HUES64 (cell line): ENCODE measurements around the gene DIS3L2.
"Not testable (repeated sequence)": the region's sequence is repeated elsewhere in the genome, so short reads cannot be mapped to it uniquely, and the experiment has no call there.

Source experiments
- H3K27ac ChIP-seq: 2 replicates; pipeline ENCODE4 v1.7.0; 2013; ENCODE audit warnings: low read depth, low read length, inconsistent platforms
- H3K27me3 ChIP-seq: 2 replicates; pipeline ENCODE4 v1.6.1; 2013; ENCODE audit warnings: mild to moderate bottlenecking, low read length; ENCODE audit not compliant: insufficient read depth
- H3K36me3 ChIP-seq: 2 replicates; pipeline ENCODE4 v1.6.1; 2013; ENCODE audit warnings: mild to moderate bottlenecking, low read length; ENCODE audit not compliant: insufficient read depth
- H3K4me1 ChIP-seq: 2 replicates; pipeline ENCODE4 v1.6.1; 2013; ENCODE audit warnings: mild to moderate bottlenecking, low read length, moderate library complexity; ENCODE audit not compliant: insufficient read depth
- H3K4me3 ChIP-seq: 2 replicates; pipeline ENCODE4 v1.5.1; 2013; ENCODE audit warnings: mild to moderate bottlenecking, low read length, moderate library complexity
- H3K9ac ChIP-seq: 2 replicates; pipeline ENCODE4 v1.6.1; 2013; ENCODE audit warnings: mild to moderate bottlenecking, low read depth, low read length
- H3K9me3 ChIP-seq: 2 replicates; pipeline ENCODE4 v1.6.1; 2013; ENCODE audit warnings: low read depth, low read length; ENCODE audit not compliant: insufficient read depth
- WGBS: fragments of 150-250, 120-280 bp; methylation state at CpG from one replicate; pipeline ENCODE4 v1.1.7; 2013; ENCODE audit warnings: missing lambda C conversion rate; 5-methylcytosine and 5-hydroxymethylcytosine counted together

The DIS3L2 gene

GRCh38 chr2:231940795-231941194 is 20.7 kb upstream of the DIS3L2 start:
- H3K4me1 ChIP-seq, result no peaks in the 10 kb centered on the region
- WGBS, result 89% methylated on average over 3 of the region's 3 CpGs
- no peak overlapping the region for H3K9ac ChIP-seq
- H3K27me3 ChIP-seq, result no peaks in the 10 kb centered on the region
- H3K9me3 ChIP-seq, result no peaks in the 10 kb centered on the region
- H3K27ac ChIP-seq, result no peak overlapping the region
- H3K36me3 ChIP-seq, result no peaks in the 10 kb centered on the region
- H3K4me3 ChIP-seq, result no peak overlapping the region

- no peaks in the 10 kb centered on the region; the same call in 1 of the 2 replicates for H3K27me3 ChIP-seq
- WGBS, result 91% methylated on average over 12 of the region's 12 CpGs
- H3K9me3 ChIP-seq, result no peaks in the 10 kb centered on the region
- H3K9ac ChIP-seq, result no peak overlapping the region
- no peaks in the 10 kb centered on the region for H3K36me3 ChIP-seq
- no peaks in the 10 kb centered on the region for H3K4me1 ChIP-seq
- H3K4me3 ChIP-seq, result no peak overlapping the region
- no peak overlapping the region for H3K27ac ChIP-seq
Observed at GRCh38 chr2:231941673-231942072, 19.8 kb upstream of the DIS3L2 start.

- no peak overlapping the region for H3K9ac ChIP-seq
- no peak overlapping the region for H3K27ac ChIP-seq
- 94% methylated on average over 3 of the region's 6 CpGs for WGBS
- H3K9me3 ChIP-seq, result no peaks in the 10 kb centered on the region
- no peaks in the 10 kb centered on the region for H3K4me1 ChIP-seq
- no peaks in the 10 kb centered on the region; the same call in 1 of the 2 replicates for H3K27me3 ChIP-seq
- H3K36me3 ChIP-seq, result no peaks in the 10 kb centered on the region
- H3K4me3 ChIP-seq, result no peak overlapping the region
Observed at GRCh38 chr2:231942180-231942579, 19.3 kb upstream of the DIS3L2 start.

- H3K4me1 ChIP-seq, result no peaks in the 10 kb centered on the region
- H3K27me3 ChIP-seq, result no peaks in the 10 kb centered on the region; the same call in 1 of the 2 replicates
- 89% methylated on average over 15 of the region's 15 CpGs for WGBS
- H3K9me3 ChIP-seq, result peaks cover under 1% of the 10 kb centered on the region; the same call in 1 of the 2 replicates
- no peak overlapping the region for H3K9ac ChIP-seq
- no peak overlapping the region for H3K4me3 ChIP-seq
- H3K27ac ChIP-seq, result no peak overlapping the region
- no peaks in the 10 kb centered on the region for H3K36me3 ChIP-seq
Observed at GRCh38 chr2:231946241-231946814, 15.2 kb upstream of the DIS3L2 start.

GRCh38 chr2:231947112-231947511 is 14.4 kb upstream of the DIS3L2 start:
- not testable (repeated sequence) for H3K4me3 ChIP-seq, H3K9ac ChIP-seq, H3K36me3 ChIP-seq, H3K27ac ChIP-seq, H3K9me3 ChIP-seq, H3K4me1 ChIP-seq, H3K27me3 ChIP-seq
- 91% methylated on average over 11 of the region's 11 CpGs for WGBS

- no peaks in the 10 kb centered on the region for H3K36me3 ChIP-seq
- WGBS, result 94% methylated on average over 7 of the region's 7 CpGs
- no peak overlapping the region for H3K4me3 ChIP-seq
- H3K9me3 ChIP-seq, result peaks cover 4% of the 10 kb centered on the region; the same call in 1 of the 2 replicates
- no peaks in the 10 kb centered on the region for H3K4me1 ChIP-seq
- H3K27me3 ChIP-seq, result no peaks in the 10 kb centered on the region; the same call in 1 of the 2 replicates
- H3K9ac ChIP-seq, result no peak overlapping the region
- no peak overlapping the region for H3K27ac ChIP-seq
Observed at GRCh38 chr2:231947694-231948093, 13.8 kb upstream of the DIS3L2 start.

- Histone ChIP-seq H3K27me3 (no peaks in the 10 kb centered on the region), H3K27ac (no peak overlapping the region), H3K36me3 (no peaks in the 10 kb centered on the region), H3K4me1 (no peaks in the 10 kb centered on the region; the same call in 1 of the 2 replicates), H3K9ac (no peak overlapping the region), H3K9me3 (peaks cover 4% of the 10 kb centered on the region; the same call in 1 of the 2 replicates), H3K4me3 (no peak overlapping the region)
- no CpG with 5 or more reads among the region's 2 CpGs for WGBS
Observed at GRCh38 chr2:231951452-231952035, 10.0 kb upstream of the DIS3L2 start.

- WGBS, result 85% methylated on average over 8 of the region's 8 CpGs
Observed at GRCh38 chr2:231955758-231956472, 5.6 kb upstream of the DIS3L2 start.

GRCh38 chr2:231957913-231958763 is 3.4 kb upstream of the DIS3L2 start:
- Histone ChIP-seq H3K9me3 (no peaks in the 10 kb centered on the region; the same call in 1 of the 2 replicates), H3K4me1 (no peaks in the 10 kb centered on the region; the same call in 1 of the 2 replicates), H3K4me3 (no peak overlapping the region), H3K27ac (no peak overlapping the region), H3K36me3 (no peaks in the 10 kb centered on the region), H3K9ac (no peak overlapping the region), H3K27me3 (no peaks in the 10 kb centered on the region)
- WGBS, result 77% methylated on average over 4 of the region's 4 CpGs

More at GRCh38 chr2:231955758-231956472, 5.6 kb upstream of the DIS3L2 start:
- Histone ChIP-seq H3K4me1 (no peaks in the 10 kb centered on the region; the same call in 1 of the 2 replicates), H3K9me3 (peaks cover 4% of the 10 kb centered on the region; the same call in 1 of the 2 replicates), H3K4me3 (no peak overlapping the region), H3K9ac (no peak overlapping the region), H3K36me3 (no peaks in the 10 kb centered on the region), H3K27ac (no peak overlapping the region), H3K27me3 (no peaks in the 10 kb centered on the region)

- Histone ChIP-seq H3K27ac (peak overlapping the region; percentile 79), H3K36me3 (no peaks in the 10 kb centered on the region), H3K27me3 (no peaks in the 10 kb centered on the region), H3K9ac (peak overlapping the region; percentile 90), H3K9me3 (no peaks in the 10 kb centered on the region; the same call in 1 of the 2 replicates), H3K4me3 (peak overlapping the region; percentile 100), H3K4me1 (no peaks in the 10 kb centered on the region)
- 69% methylated on average over 18 of the region's 18 CpGs for WGBS
Observed at GRCh38 chr2:231960810-231961348, 634 bp upstream of the DIS3L2 start.
